A549 (cell line): ENCODE data around the gene ART4. TPM values are rescaled to one million over a fixed set of nuclear protein-coding genes. Genes with fewer than 3 reads are reported as not detected.

ENCODE experiments used
- ATAC-seq, 2 experiments: fragments of 200-7000 bp in 1 of 2; fragments of >200 bp in 1 of 2; cut with Nextera tagmentation in 1 of 2; cut with Tn5 transposase in 1 of 2; 3 replicates each; pipeline versions ENCODE4 v1.8.0 to v1.9.1; 2018 to 2020; ENCODE audit warnings: mild to moderate bottlenecking in 1 of 2, moderate library complexity in 1 of 2
- CTCF ChIA-PET: fragments of 300-600 bp; sonication (Branson Sonifier 250); formaldehyde crosslinking; extraction: SDS; loops from one replicate; lab custom pipeline; 2021; ENCODE audit warnings: antibody characterized with exemption, inconsistent platforms; lab: Yijun Ruan, JAX
- POLR2A ChIA-PET: fragments of 350-600 bp; formaldehyde crosslinking; extraction: SDS; loops from one replicate; lab custom pipeline; 2021; ENCODE audit warnings: antibody characterized with exemption, inconsistent platforms; lab: Yijun Ruan, JAX
- DNase-seq, 2 experiments: peaks; one replicate each; pipeline versions ENCODE4 v3.0.0 to v3.0.0-alpha.2; 2011 to 2016; ENCODE audit warnings: low read depth in 1 of 2, low spot score in 1 of 2
- FAIRE-seq: peaks from 2 replicates; lab custom pipeline; 2011; peaks lifted over from hg19 to GRCh38; lab: Jason Lieb, UNC
- H3K27ac ChIP-seq, 2 experiments: fragments of >200 bp; sonication (Bioruptor Twin); formaldehyde crosslinking; 3 replicates each; pipeline ENCODE4 v1.5.1; 2016 to 2017
- H3K4me1 ChIP-seq: fragments of >200 bp; sonication (Bioruptor Twin); formaldehyde crosslinking; 3 replicates; pipeline ENCODE4 v1.6.1; 2016
- H3K4me2 ChIP-seq: fragments of >200 bp; sonication (Bioruptor Twin); formaldehyde crosslinking; 3 replicates; pipeline ENCODE4 v1.6.1; 2016
- H3K4me3 ChIP-seq: fragments of >200 bp; sonication (Bioruptor Twin); formaldehyde crosslinking; 3 replicates; pipeline ENCODE4 v1.5.1; 2016
- H3K9me3 ChIP-seq: fragments of >200 bp; sonication (Bioruptor Twin); formaldehyde crosslinking; 3 replicates; pipeline ENCODE4 v1.6.1; 2016
- CEBPB ChIP-seq, 2 experiments: fragments of >200 bp in 1 of 2; sonication (Bioruptor Twin) in 1 of 2; formaldehyde crosslinking in 1 of 2; IDR thresholded peaks; 2 replicates each; pipeline ENCODE4 v1.6.1; 2012 to 2016
- JUNB ChIP-seq: fragments of >200 bp; sonication (Bioruptor Twin); formaldehyde crosslinking; IDR thresholded peaks from 2 replicates; pipeline ENCODE4 v1.6.1; 2016
- KDM5A ChIP-seq: fragments of 200-600 bp; sonication (generic); IDR thresholded peaks from 2 replicates; pipeline ENCODE4 v1.6.1; 2016; ENCODE audit warnings: antibody characterized with exemption, mild to moderate bottlenecking
- NR3C1 ChIP-seq: fragments of >200 bp; sonication (Bioruptor Twin); formaldehyde crosslinking; IDR thresholded peaks from 3 replicates; pipeline ENCODE4 v1.6.1; 2017
- RAD21 ChIP-seq, 2 experiments: fragments of >200 bp in 1 of 2; sonication (Bioruptor Twin) in 1 of 2; formaldehyde crosslinking in 1 of 2; IDR thresholded peaks in 1 of 2; conservative IDR thresholded peaks in 1 of 2; 2 replicates in 1 of 2; 3 replicates in 1 of 2; pipeline ENCODE4 v1.6.1; 2012 to 2018; ENCODE audit warnings: inconsistent platforms in 1 of 2
- SMC3 ChIP-seq: fragments of >200 bp; sonication (Bioruptor Twin); formaldehyde crosslinking; IDR thresholded peaks from 3 replicates; pipeline ENCODE4 v1.6.1; 2018; ENCODE audit warnings: inconsistent platforms
- WGBS: methylation state at CpG from one replicate; pipeline ENCODE4 v1.1.6; 2017; ENCODE audit errors: missing lambda C conversion rate; 5-methylcytosine and 5-hydroxymethylcytosine counted together
- polyA plus RNA-seq, 4 experiments: library from polyadenylated mRNA; depleted of rRNA in 3 of 4; stranded (reverse); fragments of >200 nt; fragmentation: RNase III in 1 of 4; extraction: RNeasy Plus Mini Kit Qiagen cat#74134 plus additional on column Dnase treatment in 1 of 4; gene quantifications; 2 replicates in 3 of 4; 3 replicates in 1 of 4; pipeline ENCODE4 v1.2.3, GENCODE V29; 2011 to 2017
- TF ChIP-seq, protein P1 (sequence below): fragments of >200 bp; sonication (Bioruptor Twin); formaldehyde crosslinking; IDR thresholded peaks from 3 replicates; pipeline ENCODE4 v1.5.1; 2016
- TF ChIP-seq, protein P2 (sequence below): fragments of >200 bp; sonication (Bioruptor Twin); formaldehyde crosslinking; IDR thresholded peaks from 2 replicates; pipeline ENCODE4 v1.6.1; 2016

The ART4 gene
- polyA plus RNA-seq, 2 of the 4 experiments (the other 2 are of a cell fraction): not detected

DNA sequence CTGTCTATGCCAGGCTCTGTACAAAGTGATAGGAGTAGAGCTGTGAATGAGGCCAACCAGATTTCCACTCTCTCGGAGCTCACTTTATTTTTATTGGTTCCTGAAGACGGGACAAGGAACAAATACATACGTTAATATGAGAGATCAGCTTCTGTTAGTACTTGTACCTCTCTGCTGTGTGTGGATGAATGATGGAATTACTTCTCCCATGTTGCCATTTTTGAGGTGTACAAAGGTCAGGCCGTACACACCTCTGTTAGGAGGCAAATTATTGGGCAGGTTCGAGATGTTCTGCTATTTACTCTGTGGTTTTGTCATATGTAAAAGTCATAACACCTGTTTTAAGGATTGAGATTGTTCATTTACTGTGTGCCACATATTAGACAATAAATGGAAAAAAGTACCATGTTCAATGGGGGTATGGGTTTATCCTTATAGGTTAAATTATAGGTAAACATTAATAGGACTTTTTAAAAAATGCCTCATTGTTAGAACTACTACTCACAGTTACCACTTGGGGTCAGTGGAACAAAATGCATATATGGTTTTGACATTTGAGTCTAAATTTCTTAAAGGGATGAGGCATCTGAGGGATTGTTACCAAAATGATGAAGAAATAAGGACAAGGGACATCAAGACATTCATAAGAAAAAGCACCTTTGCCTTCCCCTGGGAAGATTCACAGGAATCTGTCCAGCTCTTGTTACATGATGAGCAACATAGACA is 66.9 kb downstream of the ART4 start:
- CTCF ChIA-PET: interaction anchor here (0.6 to 5.9 kb wide), 7 partner anchors 13 to 220 kb away, joined by 3 to 28 read pairs (median 4); no protein-coding TSS in a partner anchor
- Histone ChIP-seq H3K9me3 (no peaks in the 10 kb centered on the region), H3K4me1 (peaks cover 26% of the 10 kb centered on the region), H3K4me3 (no peak overlapping the region), H3K4me2 (peak overlapping the region; percentile 79), H3K27ac (peak overlapping the region in 1 of 2 experiments; percentile 94; a peak in 2 of 6 replicates)
- no peak for FAIRE-seq
- POLR2A ChIA-PET: interaction anchor here (1.8 kb wide), 1 partner anchor 61 kb away, joined by 12 read pairs; no protein-coding TSS in a partner anchor
- peak in 1 of 2 experiments; percentile 26 for DNase-seq
- 75% methylated on average over 5 of the region's 5 CpGs for WGBS
- TF ChIP-seq RAD21 (conservative IDR thresholded peaks at IDR 0.05 in 1 of 2, IDR thresholded peaks at IDR 0.05 in 1 of 2) (peak; percentile 43 to 46; a peak in 4 of 5 replicates), SMC3 (peak; percentile 17; the same call in 1 of the 3 replicates), KDM5A (no peak), JUNB (no peak)
- TF ChIP-seq, protein P1, sequence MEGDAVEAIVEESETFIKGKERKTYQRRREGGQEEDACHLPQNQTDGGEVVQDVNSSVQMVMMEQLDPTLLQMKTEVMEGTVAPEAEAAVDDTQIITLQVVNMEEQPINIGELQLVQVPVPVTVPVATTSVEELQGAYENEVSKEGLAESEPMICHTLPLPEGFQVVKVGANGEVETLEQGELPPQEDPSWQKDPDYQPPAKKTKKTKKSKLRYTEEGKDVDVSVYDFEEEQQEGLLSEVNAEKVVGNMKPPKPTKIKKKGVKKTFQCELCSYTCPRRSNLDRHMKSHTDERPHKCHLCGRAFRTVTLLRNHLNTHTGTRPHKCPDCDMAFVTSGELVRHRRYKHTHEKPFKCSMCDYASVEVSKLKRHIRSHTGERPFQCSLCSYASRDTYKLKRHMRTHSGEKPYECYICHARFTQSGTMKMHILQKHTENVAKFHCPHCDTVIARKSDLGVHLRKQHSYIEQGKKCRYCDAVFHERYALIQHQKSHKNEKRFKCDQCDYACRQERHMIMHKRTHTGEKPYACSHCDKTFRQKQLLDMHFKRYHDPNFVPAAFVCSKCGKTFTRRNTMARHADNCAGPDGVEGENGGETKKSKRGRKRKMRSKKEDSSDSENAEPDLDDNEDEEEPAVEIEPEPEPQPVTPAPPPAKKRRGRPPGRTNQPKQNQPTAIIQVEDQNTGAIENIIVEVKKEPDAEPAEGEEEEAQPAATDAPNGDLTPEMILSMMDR: peak; percentile 43
- ATAC-seq: no peak

DNA sequence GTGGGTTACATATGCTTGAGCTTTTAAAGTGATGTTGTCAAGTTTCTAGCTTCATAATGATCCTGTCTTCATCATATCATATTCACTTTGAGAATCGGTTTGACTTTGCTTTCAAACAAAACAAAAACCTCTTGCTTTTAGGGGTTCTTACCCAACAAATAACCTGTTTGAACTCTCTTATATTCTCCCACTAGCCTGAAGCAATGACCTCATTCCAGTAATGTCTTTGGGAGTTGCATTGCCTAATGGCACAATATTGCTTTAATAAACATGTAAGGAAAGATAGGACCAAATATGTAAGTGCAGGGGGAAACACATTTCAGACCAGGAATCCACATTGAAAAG is 67.7 kb downstream of the ART4 start:
- Histone ChIP-seq H3K4me3 (peak overlapping the region; percentile 78), H3K9me3 (no peaks in the 10 kb centered on the region), H3K4me2 (peak overlapping the region; percentile 79), H3K27ac (peak overlapping the region; percentile 83 to 94), H3K4me1 (peaks cover 26% of the 10 kb centered on the region)
- DNase-seq: no peak
- ATAC-seq: no peak
- no peak for FAIRE-seq
- 2% methylated on average over 1 of the region's 1 CpG for WGBS
- TF ChIP-seq CEBPB (IDR thresholded peaks at IDR 0.05) (peak in 1 of 2 experiments; percentile 2; a peak in 1 of 4 replicates), NR3C1 (no peak)
- TF ChIP-seq, protein P2, sequence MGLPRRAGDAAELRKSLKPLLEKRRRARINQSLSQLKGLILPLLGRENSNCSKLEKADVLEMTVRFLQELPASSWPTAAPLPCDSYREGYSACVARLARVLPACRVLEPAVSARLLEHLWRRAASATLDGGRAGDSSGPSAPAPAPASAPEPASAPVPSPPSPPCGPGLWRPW: no peak
- ChIA-PET POLR2A (interaction anchor here (0.9 to 3.9 kb wide), 5 partner anchors 12 to 220 kb away, joined by 3 to 44 read pairs (median 8); partner anchors contain the start of genes C12orf60 and WBP11), CTCF (interaction anchor here (0.9 to 5.9 kb wide), 5 partner anchors 14 to 221 kb away, joined by 3 to 28 read pairs (median 4); no protein-coding TSS in a partner anchor)

Other genes starting within 250 kb of the ART4 start
- gene GUCY2C, start 146.9 kb downstream of the ART4 start, polyA plus RNA-seq (2011; rRNA removed): 0.03 and 0.05 TPM in 2 replicates
- not detected in 3 replicates for gene GUCY2C, start 146.9 kb downstream of the ART4 start, polyA plus RNA-seq (2017; fragmentation: RNase III; extraction: RNeasy Plus Mini Kit Qiagen cat#74134 plus additional on column Dnase treatment)
- gene WBP11, start 40.0 kb downstream of the ART4 start, polyA plus RNA-seq (2011; rRNA removed): 32.1 and 50.3 TPM in 2 replicates
- 45.7 to 52.2 TPM (median 50.3 TPM) in 3 replicates for gene WBP11, start 40.0 kb downstream of the ART4 start, polyA plus RNA-seq (2017; fragmentation: RNase III; extraction: RNeasy Plus Mini Kit Qiagen cat#74134 plus additional on column Dnase treatment)
- 4.8 and 5.5 TPM in 2 replicates for gene C12orf60, start 39.9 kb downstream of the ART4 start, polyA plus RNA-seq (2011; rRNA removed)
- gene C12orf60, start 39.9 kb downstream of the ART4 start, polyA plus RNA-seq (2017; fragmentation: RNase III; extraction: RNeasy Plus Mini Kit Qiagen cat#74134 plus additional on column Dnase treatment): 2.0 to 2.4 TPM (median 2.2 TPM) in 3 replicates
- gene SMCO3, start 29.3 kb downstream of the ART4 start, polyA plus RNA-seq (2011; rRNA removed): 0.06 TPM in 1 of 2 replicates, not detected in the other
- gene SMCO3, start 29.3 kb downstream of the ART4 start, polyA plus RNA-seq (2017; fragmentation: RNase III; extraction: RNeasy Plus Mini Kit Qiagen cat#74134 plus additional on column Dnase treatment): not detected in 3 replicates
- 0.16 and 0.21 TPM in 2 replicates for gene MGP, start 42.3 kb upstream of the ART4 start, polyA plus RNA-seq (2011; rRNA removed)
- gene MGP, start 42.3 kb upstream of the ART4 start, polyA plus RNA-seq (2017; fragmentation: RNase III; extraction: RNeasy Plus Mini Kit Qiagen cat#74134 plus additional on column Dnase treatment): 0.10 to 0.30 TPM (median 0.11 TPM) in 3 replicates
- gene ERP27, start 95.0 kb upstream of the ART4 start, polyA plus RNA-seq (2011; rRNA removed): 0.15 and 0.28 TPM in 2 replicates
- 0.09 TPM in 1 of 3 replicates, not detected in the others for gene ERP27, start 95.0 kb upstream of the ART4 start, polyA plus RNA-seq (2017; fragmentation: RNase III; extraction: RNeasy Plus Mini Kit Qiagen cat#74134 plus additional on column Dnase treatment)
- gene ARHGDIB, start 118.1 kb upstream of the ART4 start, polyA plus RNA-seq (2011; rRNA removed): 3.5 and 4.1 TPM in 2 replicates
- gene ARHGDIB, start 118.1 kb upstream of the ART4 start, polyA plus RNA-seq (2017; fragmentation: RNase III; extraction: RNeasy Plus Mini Kit Qiagen cat#74134 plus additional on column Dnase treatment): 0.84 to 1.4 TPM (median 1.0 TPM) in 3 replicates
- not detected in 2 replicates for gene PDE6H, start 129.5 kb upstream of the ART4 start, polyA plus RNA-seq (2011; rRNA removed)
- not detected in 3 replicates for gene PDE6H, start 129.5 kb upstream of the ART4 start, polyA plus RNA-seq (2017; fragmentation: RNase III; extraction: RNeasy Plus Mini Kit Qiagen cat#74134 plus additional on column Dnase treatment)